ENCODE measurements around the gene GORASP1. TPM values are rescaled to one million over a fixed set of nuclear protein-coding genes. Genes with fewer than 3 reads are reported as not detected.
A peak's percentile ranks its signal among the peaks of the same experiment; 100 is the strongest.

The GORASP1 gene
- total RNA-seq, 2 donors from 2014 or later: 47.4 to 48.9 TPM

GRCh38 chr3:39154280-39155021, 47.0 kb upstream of the GORASP1 start:
- WGBS, 2 experiments (ENCODE audit: insufficient coverage in 1 of 2, insufficient read length in 1 of 2): 8 to 17% methylated on average over 11 to 18 of the region's 18 CpGs

DNA sequence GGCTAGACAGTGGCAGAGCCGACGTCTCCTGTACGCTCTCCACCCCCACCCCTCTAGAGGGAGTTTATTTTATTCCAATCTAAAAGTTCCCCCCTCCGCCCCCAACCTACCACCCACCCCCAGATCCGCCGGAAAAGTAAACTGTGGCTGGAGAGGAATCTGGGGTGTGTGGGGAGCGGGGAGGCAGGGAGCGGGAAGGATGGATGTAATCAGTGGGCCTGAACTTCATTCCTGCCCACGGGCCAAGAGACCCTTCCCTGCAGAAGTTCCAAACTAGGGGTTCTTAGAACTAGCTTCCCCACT, 46.5 kb upstream of the GORASP1 start:
- Histone ChIP-seq H3K9ac (ENCODE audit: extremely low read depth, low read length, poor library complexity, severe bottlenecking) (peak overlapping the region; percentile 76), H3K27me3 (ENCODE audit: control insufficient read depth, insufficient read depth, low read length, poor library complexity, severe bottlenecking) (no peaks in the 10 kb centered on the region), H3K4me3 (ENCODE audit: low read length) (peak overlapping the region; percentile 86), H3K9me3 (ENCODE audit: control insufficient read depth, low read length) (no peaks in the 10 kb centered on the region), H3K4me1 (ENCODE audit: control insufficient read depth, insufficient read depth, low read length) (peaks cover 39% of the 10 kb centered on the region), H3K36me3 (ENCODE audit: control insufficient read depth, insufficient read depth, low read length) (peaks cover 6% of the 10 kb centered on the region), H3K27ac (ENCODE audit: low read depth, low read length) (no peak overlapping the region)
- Mint-ChIP-seq H3K9me3 (no peaks in the 10 kb centered on the region), H3K27ac (peak overlapping the region; percentile 99), H3K4me1 (peaks cover 71% of the 10 kb centered on the region), H3K4me3 (peak overlapping the region; percentile 84), H3K36me3 (ENCODE audit: low read depth) (no peaks in the 10 kb centered on the region), H3K27me3 (ENCODE audit: insufficient read depth) (no peaks in the 10 kb centered on the region)
- no peak for DNase-seq
- TF ChIP-seq, protein P1, sequence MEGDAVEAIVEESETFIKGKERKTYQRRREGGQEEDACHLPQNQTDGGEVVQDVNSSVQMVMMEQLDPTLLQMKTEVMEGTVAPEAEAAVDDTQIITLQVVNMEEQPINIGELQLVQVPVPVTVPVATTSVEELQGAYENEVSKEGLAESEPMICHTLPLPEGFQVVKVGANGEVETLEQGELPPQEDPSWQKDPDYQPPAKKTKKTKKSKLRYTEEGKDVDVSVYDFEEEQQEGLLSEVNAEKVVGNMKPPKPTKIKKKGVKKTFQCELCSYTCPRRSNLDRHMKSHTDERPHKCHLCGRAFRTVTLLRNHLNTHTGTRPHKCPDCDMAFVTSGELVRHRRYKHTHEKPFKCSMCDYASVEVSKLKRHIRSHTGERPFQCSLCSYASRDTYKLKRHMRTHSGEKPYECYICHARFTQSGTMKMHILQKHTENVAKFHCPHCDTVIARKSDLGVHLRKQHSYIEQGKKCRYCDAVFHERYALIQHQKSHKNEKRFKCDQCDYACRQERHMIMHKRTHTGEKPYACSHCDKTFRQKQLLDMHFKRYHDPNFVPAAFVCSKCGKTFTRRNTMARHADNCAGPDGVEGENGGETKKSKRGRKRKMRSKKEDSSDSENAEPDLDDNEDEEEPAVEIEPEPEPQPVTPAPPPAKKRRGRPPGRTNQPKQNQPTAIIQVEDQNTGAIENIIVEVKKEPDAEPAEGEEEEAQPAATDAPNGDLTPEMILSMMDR (conservative IDR thresholded peaks at IDR 0.05): peak; percentile 23
- WGBS, 2 experiments (ENCODE audit: insufficient coverage in 1 of 2, insufficient read length in 1 of 2): 9% methylated on average over 4 of the region's 9 CpGs; no CpG with 5 or more reads in 1 of the 2 experiments

More at GRCh38 chr3:39154280-39155021, 47.0 kb upstream of the GORASP1 start:
- Mint-ChIP-seq H3K9me3 (no peaks in the 10 kb centered on the region), H3K36me3 (ENCODE audit: low read depth) (no peaks in the 10 kb centered on the region), H3K27ac (peak overlapping the region; percentile 99), H3K4me1 (peaks cover 70% of the 10 kb centered on the region), H3K27me3 (ENCODE audit: insufficient read depth) (no peaks in the 10 kb centered on the region), H3K4me3 (peak overlapping the region; percentile 84)
- Histone ChIP-seq H3K27ac (ENCODE audit: low read depth, low read length) (no peak overlapping the region), H3K27me3 (ENCODE audit: control insufficient read depth, insufficient read depth, low read length, poor library complexity, severe bottlenecking) (no peaks in the 10 kb centered on the region), H3K4me3 (ENCODE audit: low read length) (peak overlapping the region; percentile 86), H3K9me3 (ENCODE audit: control insufficient read depth, low read length) (no peaks in the 10 kb centered on the region), H3K9ac (ENCODE audit: extremely low read depth, low read length, poor library complexity, severe bottlenecking) (peak overlapping the region; percentile 76), H3K36me3 (ENCODE audit: control insufficient read depth, insufficient read depth, low read length) (peaks cover 4% of the 10 kb centered on the region), H3K4me1 (ENCODE audit: control insufficient read depth, insufficient read depth, low read length) (peaks cover 34% of the 10 kb centered on the region)
- peak; percentile 96 for DNase-seq
- TF ChIP-seq, protein P1 (conservative IDR thresholded peaks at IDR 0.05): no peak

DNA sequence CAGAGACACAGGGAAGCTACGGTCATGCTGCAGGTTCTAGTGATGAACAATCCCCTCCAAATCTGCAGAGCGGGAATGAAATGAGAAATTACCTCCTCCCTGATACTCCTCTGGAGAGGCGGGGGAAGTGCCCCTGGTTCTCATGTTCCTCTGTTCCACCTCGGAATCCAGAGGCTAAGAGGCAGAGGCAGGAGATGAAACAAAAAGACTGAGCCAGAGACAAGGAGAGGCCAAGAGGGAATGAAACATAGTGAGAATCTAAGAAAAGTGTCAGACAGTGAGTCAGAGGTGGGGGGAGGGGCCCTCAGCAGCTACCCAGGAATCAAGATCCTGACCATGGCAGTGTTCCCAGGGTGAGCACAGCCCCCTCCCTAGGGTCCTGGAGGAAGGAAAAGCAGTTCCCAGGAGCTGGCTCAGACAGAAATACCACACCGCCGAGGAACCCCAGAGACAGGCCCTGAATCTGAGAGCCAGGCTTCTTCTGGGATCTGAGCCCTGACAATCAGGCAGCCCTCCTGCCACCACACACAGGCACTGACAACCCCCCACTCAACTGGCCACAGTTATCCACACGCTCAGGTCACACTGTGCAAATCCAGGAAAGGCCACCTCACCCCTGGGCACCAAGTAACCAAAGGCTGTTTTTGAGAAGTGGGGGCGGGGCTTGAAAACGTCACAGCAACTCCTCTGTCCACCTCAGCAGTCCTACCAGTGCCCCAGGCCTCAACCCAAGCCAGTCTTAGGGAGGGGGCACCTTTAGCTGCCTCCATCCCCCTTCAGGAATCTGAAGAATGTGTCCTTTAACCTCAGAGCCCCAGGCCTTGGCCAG, 43.6 kb upstream of the GORASP1 start:
- H3K4me1 Mint-ChIP-seq: peaks cover 76% of the 10 kb centered on the region
- Histone ChIP-seq H3K9me3 (ENCODE audit: control insufficient read depth, low read length) (no peaks in the 10 kb centered on the region), H3K9ac (ENCODE audit: extremely low read depth, low read length, poor library complexity, severe bottlenecking) (peak overlapping the region; percentile 96), H3K27ac (ENCODE audit: low read depth, low read length) (peak overlapping the region; percentile 96), H3K27me3 (ENCODE audit: control insufficient read depth, insufficient read depth, low read length, poor library complexity, severe bottlenecking) (no peaks in the 10 kb centered on the region), H3K4me3 (ENCODE audit: low read length) (peak overlapping the region; percentile 90), H3K36me3 (ENCODE audit: control insufficient read depth, insufficient read depth, low read length) (peaks cover 18% of the 10 kb centered on the region), H3K4me1 (ENCODE audit: control insufficient read depth, insufficient read depth, low read length) (peaks cover 47% of the 10 kb centered on the region)
- peak; percentile 97 for DNase-seq
- peak overlapping the region; percentile 98 for H3K27ac Mint-ChIP-seq
- peaks cover 12% of the 10 kb centered on the region for H3K36me3 Mint-ChIP-seq (ENCODE audit: low read depth)
- TF ChIP-seq, protein P1 (conservative IDR thresholded peaks at IDR 0.05): no peak
- H3K9me3 Mint-ChIP-seq: no peaks in the 10 kb centered on the region
- peak overlapping the region; percentile 84 for H3K4me3 Mint-ChIP-seq
- WGBS, 2 experiments (ENCODE audit: insufficient coverage in 1 of 2, insufficient read length in 1 of 2): 13 to 20% methylated on average over 4 to 9 of the region's 9 CpGs
- no peaks in the 10 kb centered on the region for H3K27me3 Mint-ChIP-seq (ENCODE audit: insufficient read depth)
